OCI-LY3 (cell line): ENCODE results near the gene CD96.

Experiments used
- EZH2phosphoT487 ChIP-seq: fragments of 200-600 bp; shearing (Covaris generic); IDR thresholded peaks from 2 replicates; pipeline ENCODE4 v1.6.1; 2018; ENCODE audit warnings: antibody characterized with exemption, mixed run types, low read depth
- TF ChIP-seq, protein P1 (sequence below): fragments of 200-600, 300-600 bp; sonication (generic); IDR thresholded peaks from 2 replicates; pipeline ENCODE4 v1.5.1; 2014; ENCODE audit warnings: antibody characterized with exemption, low read length, low read depth

DNA sequence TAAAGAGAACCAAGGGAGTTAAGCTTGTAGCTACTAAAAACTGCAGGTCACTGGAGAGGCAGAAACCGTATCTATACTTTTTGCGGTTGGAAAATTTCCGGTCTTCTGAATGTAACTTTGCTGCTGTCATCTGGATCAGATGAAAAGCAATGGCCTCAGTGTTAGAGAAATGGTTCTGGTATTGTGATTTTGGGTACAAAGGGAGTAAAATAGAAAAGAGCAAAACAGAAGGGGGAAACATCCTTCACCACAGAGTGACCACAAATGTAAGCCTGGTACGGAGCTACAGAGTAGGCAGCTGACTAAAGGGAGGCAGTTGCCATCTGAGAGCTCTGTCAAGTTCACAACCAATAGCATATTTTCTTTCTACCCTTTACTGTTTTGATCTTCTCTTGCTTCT is 5.6 kb downstream of the CD96 start:
- TF ChIP-seq, protein P1, sequence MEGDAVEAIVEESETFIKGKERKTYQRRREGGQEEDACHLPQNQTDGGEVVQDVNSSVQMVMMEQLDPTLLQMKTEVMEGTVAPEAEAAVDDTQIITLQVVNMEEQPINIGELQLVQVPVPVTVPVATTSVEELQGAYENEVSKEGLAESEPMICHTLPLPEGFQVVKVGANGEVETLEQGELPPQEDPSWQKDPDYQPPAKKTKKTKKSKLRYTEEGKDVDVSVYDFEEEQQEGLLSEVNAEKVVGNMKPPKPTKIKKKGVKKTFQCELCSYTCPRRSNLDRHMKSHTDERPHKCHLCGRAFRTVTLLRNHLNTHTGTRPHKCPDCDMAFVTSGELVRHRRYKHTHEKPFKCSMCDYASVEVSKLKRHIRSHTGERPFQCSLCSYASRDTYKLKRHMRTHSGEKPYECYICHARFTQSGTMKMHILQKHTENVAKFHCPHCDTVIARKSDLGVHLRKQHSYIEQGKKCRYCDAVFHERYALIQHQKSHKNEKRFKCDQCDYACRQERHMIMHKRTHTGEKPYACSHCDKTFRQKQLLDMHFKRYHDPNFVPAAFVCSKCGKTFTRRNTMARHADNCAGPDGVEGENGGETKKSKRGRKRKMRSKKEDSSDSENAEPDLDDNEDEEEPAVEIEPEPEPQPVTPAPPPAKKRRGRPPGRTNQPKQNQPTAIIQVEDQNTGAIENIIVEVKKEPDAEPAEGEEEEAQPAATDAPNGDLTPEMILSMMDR: no peak
- TF ChIP-seq EZH2phosphoT487: no peak
